Uterus (tissue), 4 donors: ENCODE data around the gene YTHDF1. TPM values are rescaled to one million over a fixed set of nuclear protein-coding genes. Genes with fewer than 3 reads are reported as not detected.
"Not testable (repeated sequence)": the region's sequence is repeated elsewhere in the genome, so short reads cannot be mapped to it uniquely, and the experiment has no call there.

Source experiments
- DNase-seq, 2 donors: peaks; one replicate each; pipeline ENCODE4 v3.0.0-alpha.2; 2019 to 2020
- H3K27ac ChIP-seq, 2 donors: fragments of 200-600 bp; sonication (generic); 1 replicate in 1 of 2; 2 replicates in 1 of 2; pipeline ENCODE4 v1.5.1; 2016 to 2018
- H3K27me3 ChIP-seq, 2 donors: fragments of 200-600 bp; sonication (generic); one replicate each; pipeline ENCODE4 v1.5.1; 2018 to 2019; ENCODE audit warnings: control low read depth in 1 of 2
- H3K36me3 ChIP-seq, 2 donors: fragments of 200-600 bp; sonication (generic); one replicate each; pipeline ENCODE4 v1.5.1; 2019; ENCODE audit warnings: control low read depth in 1 of 2
- H3K4me1 ChIP-seq, 2 donors: fragments of 200-600 bp; sonication (generic); one replicate each; pipeline ENCODE4 v1.5.1; 2018 to 2019; ENCODE audit warnings: control low read depth in 1 of 2
- H3K4me3 ChIP-seq, 2 donors: fragments of 200-600 bp; sonication (generic); 1 replicate in 1 of 2; 2 replicates in 1 of 2; pipeline ENCODE4 v1.5.1; 2018 to 2019; ENCODE audit warnings: mild to moderate bottlenecking in 1 of 2
- H3K9me3 ChIP-seq, 2 donors: fragments of 200-600 bp; sonication (generic); one replicate each; pipeline ENCODE4 v1.5.1; 2019; ENCODE audit warnings: control low read depth in 1 of 2
- POLR2A ChIP-seq, 2 donors: fragments of 450-650 bp; IDR thresholded peaks; one replicate each; pipeline ENCODE4 v1.6.1; 2016; ENCODE audit warnings: antibody characterized with exemption in 2 of 2, mild to moderate bottlenecking in 1 of 2, moderate library complexity in 1 of 2
- intact Hi-C: fragments of 100-400 bp; cut with DNase I; formaldehyde crosslinking; loops from one replicate; pipeline ENCODE4 v1.15.1; 2023; ENCODE audit warnings: low total_unique reads
- total RNA-seq, 4 donors: library from RNA; depleted of rRNA in 3 of 4; stranded (reverse); fragments of >200 nt in 3 of 4; gene quantifications; one replicate each; pipeline versions ENCODE4 v1.1.0 to v1.2.4, GENCODE V29; 2014 to 2023
- TF ChIP-seq, protein P1 (sequence below), 4 experiments: fragments of 200-600 bp in 2 of 4; fragments of 450-650 bp in 2 of 4; sonication (generic) in 2 of 4; IDR thresholded peaks; one replicate each; pipeline ENCODE4 v1.5.1; 2016 to 2019; ENCODE audit warnings: antibody characterized with exemption in 4 of 4, mild to moderate bottlenecking in 2 of 4, moderate library complexity in 1 of 4
- donor health status: DM: yes; HTN: yes; CAD: no.

The YTHDF1 gene
- total RNA-seq, 4 donors from 2014 or later, result 17.9 to 35.8 (median 25.8) TPM

GRCh38 chr20:63223826-63224207, 7.9 kb upstream of the YTHDF1 start:
- no peaks in the 10 kb centered on the region for H3K27me3 ChIP-seq
- H3K36me3 ChIP-seq, result no peaks in the 10 kb centered on the region
- no peaks in the 10 kb centered on the region for H3K9me3 ChIP-seq
- H3K27ac ChIP-seq, result no peak overlapping the region
- no peak for TF ChIP-seq POLR2A (IDR thresholded peaks at IDR 0.05)
- TF ChIP-seq, protein P1, sequence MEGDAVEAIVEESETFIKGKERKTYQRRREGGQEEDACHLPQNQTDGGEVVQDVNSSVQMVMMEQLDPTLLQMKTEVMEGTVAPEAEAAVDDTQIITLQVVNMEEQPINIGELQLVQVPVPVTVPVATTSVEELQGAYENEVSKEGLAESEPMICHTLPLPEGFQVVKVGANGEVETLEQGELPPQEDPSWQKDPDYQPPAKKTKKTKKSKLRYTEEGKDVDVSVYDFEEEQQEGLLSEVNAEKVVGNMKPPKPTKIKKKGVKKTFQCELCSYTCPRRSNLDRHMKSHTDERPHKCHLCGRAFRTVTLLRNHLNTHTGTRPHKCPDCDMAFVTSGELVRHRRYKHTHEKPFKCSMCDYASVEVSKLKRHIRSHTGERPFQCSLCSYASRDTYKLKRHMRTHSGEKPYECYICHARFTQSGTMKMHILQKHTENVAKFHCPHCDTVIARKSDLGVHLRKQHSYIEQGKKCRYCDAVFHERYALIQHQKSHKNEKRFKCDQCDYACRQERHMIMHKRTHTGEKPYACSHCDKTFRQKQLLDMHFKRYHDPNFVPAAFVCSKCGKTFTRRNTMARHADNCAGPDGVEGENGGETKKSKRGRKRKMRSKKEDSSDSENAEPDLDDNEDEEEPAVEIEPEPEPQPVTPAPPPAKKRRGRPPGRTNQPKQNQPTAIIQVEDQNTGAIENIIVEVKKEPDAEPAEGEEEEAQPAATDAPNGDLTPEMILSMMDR (IDR thresholded peaks at IDR 0.05), result no peak
- H3K4me1 ChIP-seq, result no peaks in the 10 kb centered on the region
- intact Hi-C loops, result no loop called here
- DNase-seq, result no peak
- H3K4me3 ChIP-seq, result no peak overlapping the region

GRCh38 chr20:63223121-63223825, 7.3 kb upstream of the YTHDF1 start:
- no peaks in the 10 kb centered on the region for H3K9me3 ChIP-seq
- no peak overlapping the region for H3K27ac ChIP-seq
- DNase-seq, result no peak
- no peak for TF ChIP-seq POLR2A (IDR thresholded peaks at IDR 0.05)
- TF ChIP-seq, protein P1 (IDR thresholded peaks at IDR 0.05), result peak; percentile 19 to 41 (median 26)
- H3K4me1 ChIP-seq, result no peaks in the 10 kb centered on the region
- H3K4me3 ChIP-seq, result no peak overlapping the region
- H3K27me3 ChIP-seq, result no peaks in the 10 kb centered on the region
- no peaks in the 10 kb centered on the region for H3K36me3 ChIP-seq
- intact Hi-C loops, result no loop called here

- H3K4me3 ChIP-seq, result no peak overlapping the region
- intact Hi-C loops, result no loop called here
- no peak for DNase-seq
- no peaks in the 10 kb centered on the region for H3K36me3 ChIP-seq
- no peaks in the 10 kb centered on the region for H3K27me3 ChIP-seq
- H3K27ac ChIP-seq, result no peak overlapping the region
- H3K4me1 ChIP-seq, result no peaks in the 10 kb centered on the region
- H3K9me3 ChIP-seq, result no peaks in the 10 kb centered on the region
- no peak for TF ChIP-seq POLR2A (IDR thresholded peaks at IDR 0.05)
- TF ChIP-seq, protein P1 (IDR thresholded peaks at IDR 0.05), result no peak
These were observed 6.6 kb upstream of the YTHDF1 start for GRCh38 chr20:63222541-63222940.

GRCh38 chr20:63221400-63222053, 5.6 kb upstream of the YTHDF1 start:
- H3K27me3 ChIP-seq, DNase-seq, intact Hi-C loops, H3K27ac ChIP-seq, H3K9me3 ChIP-seq, H3K4me3 ChIP-seq, H3K36me3 ChIP-seq, H3K4me1 ChIP-seq: not testable (repeated sequence)

GRCh38 chr20:63220696-63221399, 4.9 kb upstream of the YTHDF1 start:
- no peak overlapping the region for H3K27ac ChIP-seq
- H3K36me3 ChIP-seq, result no peaks in the 10 kb centered on the region
- TF ChIP-seq POLR2A (IDR thresholded peaks at IDR 0.05), result no peak
- TF ChIP-seq, protein P1 (IDR thresholded peaks at IDR 0.05), result no peak
- no peak overlapping the region for H3K4me3 ChIP-seq
- no peaks in the 10 kb centered on the region for H3K9me3 ChIP-seq
- intact Hi-C loops, result no loop called here
- H3K27me3 ChIP-seq, result no peaks in the 10 kb centered on the region
- no peak for DNase-seq
- H3K4me1 ChIP-seq, result no peaks in the 10 kb centered on the region
